Astrocyte (in vitro differentiated cells and primary cell): ENCODE results near the gene TIGIT. TPM values are rescaled to one million over a fixed set of nuclear protein-coding genes. Genes with fewer than 3 reads are reported as not detected.

Experiments used
- DNase-seq: peaks from one replicate; pipeline ENCODE4 v3.0.0-alpha.2; 2010; ENCODE audit warnings: low read depth
- FAIRE-seq: peaks from 2 replicates; lab custom pipeline; 2011; peaks lifted over from hg19 to GRCh38; lab: Jason Lieb, UNC
- H2AFZ ChIP-seq: 2 replicates; pipeline ENCODE4 v1.6.0; 2012; ENCODE audit warnings: low read depth, low read length, inconsistent platforms
- H3K27ac ChIP-seq: 2 replicates; pipeline ENCODE4 v1.5.1; 2011; ENCODE audit warnings: low read depth, low read length, inconsistent platforms
- H3K27me3 ChIP-seq: 2 replicates; pipeline ENCODE4 v1.6.0; 2011; ENCODE audit warnings: low read length, inconsistent platforms; ENCODE audit not compliant: insufficient read depth
- H3K36me3 ChIP-seq: 2 replicates; pipeline ENCODE4 v1.5.1; 2011; ENCODE audit warnings: low read length, inconsistent platforms; ENCODE audit not compliant: insufficient read depth
- H3K4me1 ChIP-seq: 2 replicates; pipeline ENCODE4 v1.5.1; 2011; ENCODE audit warnings: low read length, inconsistent platforms; ENCODE audit not compliant: insufficient read depth
- H3K4me2 ChIP-seq: 2 replicates; pipeline ENCODE4 v1.6.0; 2012; ENCODE audit warnings: low read length, inconsistent platforms
- H3K4me3 ChIP-seq: 2 replicates; pipeline ENCODE4 v1.5.1; 2011; ENCODE audit warnings: low read depth, mild to moderate bottlenecking, low read length, inconsistent platforms; ENCODE audit not compliant: insufficient read depth
- H3K79me2 ChIP-seq: 2 replicates; pipeline ENCODE4 v1.6.0; 2012; ENCODE audit warnings: mild to moderate bottlenecking, low read length, inconsistent platforms; ENCODE audit not compliant: insufficient read depth
- H3K9ac ChIP-seq: 2 replicates; pipeline ENCODE4 v1.6.0; 2012; ENCODE audit warnings: mild to moderate bottlenecking, low read length, inconsistent platforms
- H3K9me3 ChIP-seq: 2 replicates; pipeline ENCODE4 v1.5.1; 2012; ENCODE audit warnings: low read depth, mild to moderate bottlenecking, low read length, inconsistent platforms; ENCODE audit not compliant: insufficient read depth
- H4K20me1 ChIP-seq: 2 replicates; pipeline ENCODE4 v1.6.0; 2012; ENCODE audit warnings: low read length, inconsistent platforms; ENCODE audit not compliant: insufficient read depth
- H3K27ac Mint-ChIP-seq: one replicate; pipeline ENCODE4 v1.8.0; 2021; ENCODE audit warnings: mild to moderate bottlenecking, mixed read lengths; ENCODE audit not compliant: unreplicated experiment
- H3K27me3 Mint-ChIP-seq: one replicate; pipeline ENCODE4 v1.8.0; 2021; ENCODE audit warnings: low read depth, mixed read lengths; ENCODE audit not compliant: unreplicated experiment
- H3K36me3 Mint-ChIP-seq: one replicate; pipeline ENCODE4 v1.8.0; 2021; ENCODE audit warnings: low read depth, mixed read lengths; ENCODE audit not compliant: unreplicated experiment
- H3K4me1 Mint-ChIP-seq: one replicate; pipeline ENCODE4 v1.8.0; 2021; ENCODE audit warnings: low read depth, mixed read lengths; ENCODE audit not compliant: unreplicated experiment
- H3K4me3 Mint-ChIP-seq: one replicate; pipeline ENCODE4 v1.8.0; 2021; ENCODE audit warnings: mild to moderate bottlenecking, moderate library complexity, mixed read lengths; ENCODE audit not compliant: unreplicated experiment
- H3K9me3 Mint-ChIP-seq: one replicate; pipeline ENCODE4 v1.8.0; 2021; ENCODE audit warnings: mild to moderate bottlenecking, mixed read lengths; ENCODE audit not compliant: unreplicated experiment
- CTCF ChIP-seq: IDR thresholded peaks from 2 replicates; pipeline ENCODE4 v1.5.1; 2011; ENCODE audit warnings: low read depth, mild to moderate bottlenecking, inconsistent platforms, low read length, moderate library complexity; ENCODE audit not compliant: insufficient read depth
- EZH2 ChIP-seq: IDR thresholded peaks from 2 replicates; pipeline ENCODE4 v1.6.1; 2012; ENCODE audit warnings: mild to moderate bottlenecking, low read length, inconsistent platforms; ENCODE audit not compliant: insufficient read depth
- total RNA-seq: library from RNA; stranded (reverse); gene quantifications from 2 replicates; pipeline ENCODE4 v1.2.1, GENCODE V29; 2021

TIGIT gene
- total RNA-seq, 1 donor from 2014 or later: not detected

GRCh38 chr3:114329823-114330222, 36.0 kb downstream of the TIGIT start:
- Mint-ChIP-seq H3K27me3 (no peaks in the 10 kb centered on the region), H3K4me3 (no peak overlapping the region), H3K4me1 (peaks cover 4% of the 10 kb centered on the region), H3K36me3 (peaks cover 3% of the 10 kb centered on the region), H3K9me3 (no peaks in the 10 kb centered on the region), H3K27ac (no peak overlapping the region)
- Histone ChIP-seq H3K9ac (no peak overlapping the region), H3K27ac (no peak overlapping the region), H3K4me1 (no peaks in the 10 kb centered on the region), H2AFZ (no peak overlapping the region), H3K4me3 (no peak overlapping the region), H3K79me2 (no peaks in the 10 kb centered on the region), H4K20me1 (no peaks in the 10 kb centered on the region), H3K4me2 (no peak overlapping the region), H3K27me3 (no peaks in the 10 kb centered on the region), H3K9me3 (no peaks in the 10 kb centered on the region), H3K36me3 (peaks cover 5% of the 10 kb centered on the region)
- no peak for FAIRE-seq
- no peak for DNase-seq
- TF ChIP-seq CTCF: no peak
- no peak for TF ChIP-seq EZH2

- no peak for DNase-seq
- no peak overlapping the region for H3K9ac ChIP-seq
- H3K36me3 Mint-ChIP-seq: peaks cover 3% of the 10 kb centered on the region
These were observed 37.2 kb downstream of the TIGIT start for GRCh38 chr3:114331007-114331406.

More at GRCh38 chr3:114331007-114331406, 37.2 kb downstream of the TIGIT start:
- Histone ChIP-seq H4K20me1 (no peaks in the 10 kb centered on the region), H3K4me2 (no peak overlapping the region), H3K36me3 (peaks cover 5% of the 10 kb centered on the region), H3K79me2 (no peaks in the 10 kb centered on the region), H3K9me3 (no peaks in the 10 kb centered on the region), H3K27me3 (no peaks in the 10 kb centered on the region), H3K4me1 (no peaks in the 10 kb centered on the region), H3K27ac (no peak overlapping the region), H2AFZ (no peak overlapping the region), H3K4me3 (no peak overlapping the region)
- no peaks in the 10 kb centered on the region for H3K9me3 Mint-ChIP-seq
- no peak for TF ChIP-seq EZH2
- TF ChIP-seq CTCF: no peak
- no peaks in the 10 kb centered on the region for H3K27me3 Mint-ChIP-seq
- no peak overlapping the region for H3K4me3 Mint-ChIP-seq
- H3K4me1 Mint-ChIP-seq: peaks cover 3% of the 10 kb centered on the region
- FAIRE-seq: no peak
- H3K27ac Mint-ChIP-seq: no peak overlapping the region
